Activated CD4-positive, alpha-beta T cell treated with anti-CD3 and anti-CD28 coated beads for 24 hours (primary cell): ENCODE data around the gene CYYR1.

Experiments used
- DNase-seq, 2 donors: peaks; one replicate each; pipeline ENCODE4 v3.0.0-alpha.2; 2020; ENCODE audit warnings: low read depth in 2 of 2

Gene CYYR1

DNA sequence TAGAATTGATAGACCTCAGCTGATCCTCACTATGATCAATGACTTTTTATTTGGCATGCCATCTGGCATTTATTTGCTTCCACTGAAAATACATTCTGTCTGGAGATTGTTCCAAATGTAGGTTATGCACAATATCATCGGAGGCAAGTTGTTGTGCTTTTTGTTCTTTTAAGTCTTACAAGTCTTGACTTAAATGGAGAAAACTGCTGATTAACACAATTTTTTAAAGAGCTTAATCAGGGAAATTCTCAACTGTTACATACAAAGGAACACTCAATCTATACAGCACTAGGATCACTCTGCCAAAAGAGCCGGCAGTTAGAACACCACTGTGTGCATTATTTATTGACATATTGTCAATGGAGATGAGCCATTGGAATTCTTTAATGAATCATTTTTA lies 19.2 kb downstream of the CYYR1 start:
- DNase-seq = no peak

DNA sequence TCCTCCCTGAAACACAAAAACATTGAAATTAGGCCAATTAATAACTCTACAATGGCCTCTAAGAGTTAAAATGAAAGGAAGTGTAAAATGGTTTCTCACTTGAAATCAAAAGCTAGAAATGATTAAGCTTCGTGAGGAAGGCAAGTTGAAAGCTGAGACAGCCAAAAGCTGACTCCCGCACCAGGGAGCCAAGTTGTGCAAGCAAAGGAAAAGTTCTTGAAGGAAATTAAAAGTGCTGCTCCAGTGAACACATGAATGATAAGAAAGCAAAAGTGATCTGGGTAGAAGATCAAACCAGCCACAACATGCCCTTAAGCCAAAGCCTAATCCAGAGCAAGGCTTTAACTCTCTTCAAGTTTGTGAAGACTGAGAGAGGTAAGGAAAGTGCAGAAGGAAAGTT lies 22.8 kb downstream of the CYYR1 start:
- DNase-seq = no peak

DNA sequence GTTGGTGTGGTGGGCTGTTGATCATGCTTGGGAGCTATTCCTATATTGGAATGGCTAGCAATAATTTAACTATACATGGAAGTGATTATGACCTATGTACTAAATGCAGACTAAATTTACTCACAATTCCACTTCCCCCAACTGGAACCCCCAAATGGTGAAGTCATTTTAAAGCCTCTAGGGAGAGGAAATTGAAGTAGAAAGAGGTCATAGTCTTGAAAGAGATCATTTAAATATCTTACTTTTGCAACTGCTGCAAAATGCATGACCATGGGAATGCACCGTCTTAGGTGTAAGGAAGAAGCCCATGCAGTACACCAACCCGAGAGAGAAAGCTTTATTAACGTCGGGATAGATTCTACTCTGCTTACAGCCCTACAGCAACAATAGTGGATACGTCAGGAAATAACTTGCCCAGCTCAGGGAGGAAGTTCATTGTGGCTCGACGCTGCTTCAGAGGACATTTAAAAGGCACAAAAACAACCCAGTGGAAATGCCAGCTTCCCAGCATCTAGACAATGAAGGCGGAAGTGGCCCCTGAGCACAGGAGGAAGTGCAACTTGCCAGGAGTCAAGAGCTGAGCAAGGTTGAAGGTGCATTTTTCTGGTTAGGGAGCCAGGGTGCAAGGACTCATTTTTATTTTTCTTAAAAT lies 26.5 kb downstream of the CYYR1 start:
- no peak for DNase-seq

DNA sequence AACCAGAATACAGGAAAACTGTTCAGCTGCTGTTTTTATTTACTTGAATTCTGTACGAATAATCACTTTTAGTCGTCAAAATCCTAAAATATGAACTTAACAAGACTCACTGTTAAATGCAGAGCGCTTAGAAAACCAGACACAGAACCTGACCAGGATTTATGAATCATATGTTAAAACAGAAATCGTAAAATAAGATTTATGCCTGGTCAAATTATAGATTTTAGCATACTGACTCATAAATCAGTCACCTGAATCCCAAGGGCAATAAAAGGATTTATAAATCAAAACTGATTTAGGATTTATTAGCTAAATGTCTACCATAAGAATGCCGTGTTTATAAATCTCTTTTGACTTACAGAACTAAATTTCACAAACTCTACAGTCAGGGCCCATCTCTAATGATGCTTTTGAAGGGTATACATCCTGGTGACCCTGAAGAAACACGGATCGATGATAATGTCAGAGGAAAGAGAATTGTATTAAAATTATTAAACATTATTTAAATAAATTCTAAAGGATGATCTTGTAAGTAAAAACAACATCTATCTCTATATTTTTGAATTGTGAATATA lies 28.8 kb downstream of the CYYR1 start:
- no peak for DNase-seq

DNA sequence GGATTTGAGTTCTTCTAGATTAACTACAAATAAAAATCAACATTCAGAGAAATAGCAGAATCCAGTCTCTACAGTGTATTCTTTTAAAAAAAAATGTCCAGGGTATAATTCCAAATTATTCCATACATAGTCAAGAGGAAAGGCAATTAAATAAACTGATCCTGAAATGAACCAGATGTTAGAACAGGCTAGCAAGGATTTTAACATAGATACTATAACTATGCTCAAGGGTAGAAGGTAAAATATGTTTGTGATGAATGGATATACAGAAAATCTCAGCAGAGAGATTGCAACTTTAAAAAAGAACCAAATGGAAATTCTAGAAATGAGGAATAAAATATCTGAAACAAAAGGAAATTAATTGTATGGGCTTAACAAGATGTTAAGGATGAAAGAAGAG lies 32.4 kb downstream of the CYYR1 start:
- no peak for DNase-seq

DNA sequence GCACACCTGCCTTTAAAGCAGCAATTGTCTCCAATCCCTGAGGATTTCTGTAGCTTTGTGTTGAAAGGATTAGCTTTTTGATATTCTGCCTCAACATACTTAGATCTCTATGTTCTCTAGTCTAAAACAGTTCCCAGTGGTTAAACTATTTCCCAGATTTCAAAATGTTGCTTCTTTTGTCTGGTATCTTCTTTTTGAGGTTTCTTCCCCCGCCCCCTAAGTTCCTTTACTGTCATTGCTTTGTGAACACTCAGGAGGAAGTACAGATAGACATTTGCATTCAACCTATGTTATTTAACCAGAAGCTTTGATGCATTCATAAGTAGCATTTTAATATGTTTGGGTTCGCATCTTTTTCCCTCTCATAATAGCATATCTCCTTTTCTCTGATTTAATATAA lies 33.5 kb downstream of the CYYR1 start:
- DNase-seq = no peak

DNA sequence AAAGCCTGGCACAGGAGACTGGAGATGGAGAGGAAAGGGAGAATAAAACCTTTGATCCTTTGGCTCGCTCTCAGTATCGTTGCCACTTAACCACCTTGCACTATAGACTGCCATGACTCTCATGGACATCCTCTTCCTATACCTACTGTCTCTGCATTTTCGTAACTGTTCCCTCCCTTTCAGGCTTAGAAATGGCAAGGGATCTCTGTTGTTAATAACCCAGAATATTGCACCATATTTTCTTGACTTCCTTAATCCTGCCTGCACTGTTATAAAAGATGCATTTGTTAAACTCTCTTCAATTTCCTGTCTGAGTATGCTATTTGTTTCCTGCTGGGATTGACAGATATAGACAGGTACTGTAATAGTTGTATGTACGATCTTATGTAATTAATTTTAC lies 38.6 kb downstream of the CYYR1 start:
- no peak for DNase-seq

DNA sequence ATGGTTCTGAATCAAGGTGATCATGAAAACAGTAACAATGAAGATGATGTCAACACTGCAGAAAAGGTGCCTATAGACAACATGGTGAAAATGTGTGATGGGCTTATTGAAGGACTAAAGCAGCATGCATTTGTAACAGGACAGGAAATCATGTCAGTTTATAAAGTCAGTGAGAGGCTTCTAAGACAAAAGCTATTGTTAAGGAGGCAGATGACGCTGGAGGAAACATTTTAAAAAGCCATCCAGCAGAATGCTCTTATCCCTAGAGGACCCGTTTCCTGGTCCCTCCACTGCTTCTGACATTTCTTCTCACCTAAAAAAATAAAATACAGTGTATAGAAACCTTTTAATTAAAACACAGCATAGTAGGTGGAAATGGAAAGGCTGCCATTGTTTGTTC lies 40.9 kb downstream of the CYYR1 start:
- no peak for DNase-seq

DNA sequence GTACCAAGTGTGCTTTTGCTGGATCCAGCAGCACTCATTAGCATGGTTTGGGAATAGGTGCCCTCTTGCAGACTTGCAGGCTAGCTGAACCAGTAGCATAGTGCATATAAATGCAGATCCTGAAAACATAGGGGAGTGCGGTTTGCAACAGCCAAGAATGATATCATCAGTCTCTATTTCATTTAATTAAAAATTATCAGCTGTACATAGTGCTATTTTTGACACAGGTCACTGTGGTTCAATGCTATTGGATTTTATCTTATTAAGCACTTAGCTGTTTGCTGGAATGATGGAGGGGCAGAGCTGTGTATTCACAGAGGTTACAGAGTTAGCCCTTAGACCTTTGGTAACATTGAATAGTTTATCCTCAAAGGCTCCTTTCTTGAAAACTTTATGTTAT lies 43.6 kb downstream of the CYYR1 start:
- no peak for DNase-seq

DNA sequence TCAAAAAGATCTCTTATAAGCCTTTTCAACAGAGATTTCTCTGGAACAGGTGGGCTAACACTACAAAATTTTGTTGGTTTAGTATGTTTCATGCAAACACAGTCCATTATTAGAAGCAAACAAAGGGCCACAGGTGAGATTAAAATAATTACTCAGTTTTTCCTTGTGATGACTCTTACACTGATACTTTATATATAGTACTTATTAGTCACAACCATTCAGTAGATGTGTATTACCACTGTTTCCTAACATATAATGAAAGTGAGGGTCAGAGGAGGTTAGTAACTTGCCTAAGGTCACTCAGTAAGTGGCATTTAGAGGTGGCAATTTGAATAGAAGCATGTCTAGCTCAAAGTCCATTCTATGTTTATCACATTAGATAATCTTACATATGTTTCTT lies 44.2 kb downstream of the CYYR1 start:
- no peak for DNase-seq

DNA sequence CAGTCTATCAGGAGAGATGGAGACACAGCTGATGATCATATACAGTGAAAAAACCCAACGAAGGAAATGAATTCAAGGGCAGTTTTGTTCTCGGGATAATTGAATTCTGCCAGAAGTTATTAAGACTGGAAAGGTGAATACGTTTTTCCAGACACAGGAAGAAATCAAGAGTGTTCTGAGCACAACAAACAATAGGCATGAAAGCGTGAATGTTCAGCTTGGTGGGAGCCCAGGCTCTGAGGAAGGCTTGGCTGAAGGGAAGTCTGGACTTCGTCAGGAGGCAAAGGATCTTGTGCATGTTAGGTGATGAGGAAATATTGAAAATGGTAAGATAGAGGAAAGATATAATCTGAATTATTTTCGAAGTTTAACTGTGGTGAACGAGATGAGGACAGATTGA lies 50.4 kb downstream of the CYYR1 start:
- no peak for DNase-seq

DNA sequence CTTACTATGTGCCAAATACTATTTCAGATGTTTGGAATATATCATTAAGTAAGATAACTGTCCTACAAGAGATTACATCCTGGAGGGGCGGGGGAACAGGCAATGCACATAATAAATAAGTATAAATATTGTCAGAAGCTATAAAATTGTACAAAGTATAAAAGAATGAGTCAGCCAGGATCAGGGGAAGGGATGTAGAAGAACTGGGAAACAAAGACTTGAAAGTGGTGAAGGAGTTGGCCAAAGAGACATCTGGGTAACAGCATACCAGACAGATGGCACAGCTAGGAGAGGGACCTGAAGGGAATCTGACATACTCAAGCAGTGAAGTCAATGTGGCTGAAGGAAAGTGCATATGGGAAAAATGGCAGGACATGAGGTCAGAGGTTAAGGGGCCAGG lies 53.9 kb downstream of the CYYR1 start:
- DNase-seq = no peak

DNA sequence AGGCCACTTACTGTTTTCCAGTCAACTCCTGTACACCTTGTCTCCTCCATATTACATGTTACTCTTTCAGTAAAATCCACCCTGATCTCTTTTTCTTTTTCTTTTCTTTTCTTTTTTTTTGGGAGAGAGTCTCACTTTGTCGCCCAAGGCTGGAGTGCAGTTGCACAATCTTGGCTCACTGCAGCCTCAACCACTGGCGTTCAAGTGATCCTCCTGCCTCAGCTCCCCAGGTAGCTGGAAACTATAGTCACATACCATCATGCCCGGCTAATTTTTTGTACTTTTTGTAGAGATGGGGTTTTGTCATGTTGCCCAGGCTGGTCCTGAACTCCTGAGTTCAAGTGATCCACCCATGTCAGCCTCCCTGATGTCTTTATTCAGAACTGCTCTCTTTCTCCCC lies 57.8 kb downstream of the CYYR1 start:
- no peak for DNase-seq

DNA sequence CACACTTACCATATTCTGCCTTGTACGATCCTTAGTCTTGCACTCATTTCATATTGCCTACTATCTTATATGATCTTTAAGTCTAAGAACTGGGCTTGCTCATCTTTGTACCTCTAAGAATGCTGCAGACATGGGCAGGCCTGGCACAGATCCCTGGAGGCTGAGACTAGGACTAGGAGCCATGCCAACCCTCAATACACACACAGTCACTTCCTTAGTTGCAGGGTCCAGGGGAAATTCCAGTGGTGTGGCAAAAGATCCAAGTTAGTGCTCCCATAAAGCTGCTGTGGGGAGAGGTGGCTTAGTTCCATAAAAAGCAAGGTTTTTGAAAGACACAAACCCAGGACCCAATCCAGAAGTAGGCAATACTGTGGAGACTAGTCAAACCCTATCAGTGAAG lies 59.9 kb downstream of the CYYR1 start:
- DNase-seq = no peak

DNA sequence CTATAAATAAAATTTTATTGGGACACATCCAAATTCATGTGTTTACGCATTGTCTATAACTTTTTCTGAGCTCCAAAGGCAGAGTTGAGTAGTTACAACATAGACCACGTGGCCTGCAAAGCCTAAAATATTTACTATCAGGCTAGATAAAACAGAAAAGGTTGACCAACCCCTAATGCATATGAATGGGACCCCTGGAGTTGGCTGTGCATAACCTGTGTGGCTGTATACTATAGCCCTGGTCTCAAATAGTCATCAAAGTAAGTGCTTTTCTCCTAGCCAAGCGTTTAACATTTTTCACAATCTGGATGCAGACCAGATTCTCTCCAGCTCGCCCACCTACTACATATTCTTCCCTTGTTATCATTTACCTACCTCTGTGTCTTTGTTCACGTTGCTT lies 60.4 kb downstream of the CYYR1 start:
- DNase-seq = no peak

DNA sequence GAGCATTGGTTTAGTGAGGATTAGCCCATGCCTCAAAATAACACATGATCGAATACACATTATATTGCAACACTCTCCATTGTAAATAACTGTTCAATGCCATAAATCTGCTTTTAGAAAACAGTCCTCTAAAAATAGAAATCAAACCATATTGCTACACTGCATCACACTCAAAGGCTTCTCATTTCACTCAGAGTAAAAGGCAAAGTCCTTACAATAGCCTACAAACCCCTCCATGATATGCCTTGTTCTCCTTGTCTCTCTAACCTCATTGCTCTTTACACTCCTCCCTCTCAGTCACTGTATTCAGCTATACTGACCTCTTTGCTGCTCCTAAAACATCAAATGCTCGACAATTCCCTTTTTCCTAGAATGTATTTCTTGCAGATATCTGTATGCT lies 64.2 kb downstream of the CYYR1 start:
- DNase-seq = no peak

DNA sequence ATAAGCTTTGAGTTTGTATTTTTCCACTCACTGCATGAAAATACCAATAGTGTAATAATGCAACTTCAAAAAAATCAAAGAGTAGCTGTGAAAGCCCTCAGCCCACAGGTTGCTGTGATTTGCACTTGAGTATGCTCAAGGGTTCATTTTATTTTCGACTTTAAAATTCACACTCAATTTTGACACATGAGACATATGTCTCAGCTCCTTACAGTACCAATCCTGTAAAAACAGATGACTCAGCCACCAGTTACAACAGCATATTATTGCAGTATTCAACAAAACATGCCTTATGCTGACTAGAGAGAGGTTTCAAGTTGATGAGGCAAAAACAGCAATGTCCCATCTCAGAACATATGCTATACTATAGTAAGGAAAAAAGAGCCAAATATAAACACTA lies 66.1 kb downstream of the CYYR1 start:
- DNase-seq = no peak

DNA sequence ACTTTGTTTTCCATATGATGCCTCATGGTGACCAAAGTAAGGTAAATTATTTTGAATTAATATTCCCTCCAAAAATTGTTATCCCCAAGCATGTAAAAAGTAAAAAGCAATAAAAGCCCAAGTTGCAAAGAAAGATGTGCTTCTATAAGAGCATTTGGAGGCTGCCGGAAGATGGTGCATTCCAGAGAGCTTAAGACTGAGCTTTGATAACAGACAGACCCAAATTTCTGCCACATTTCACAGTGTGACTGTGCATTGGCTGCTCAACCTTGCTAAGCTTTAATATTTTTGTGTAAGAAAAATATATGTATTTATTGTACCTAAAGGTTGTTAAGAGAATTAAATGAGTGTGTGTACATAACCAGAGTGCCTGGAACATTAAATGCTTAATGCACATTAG lies 67.9 kb downstream of the CYYR1 start:
- DNase-seq = no peak

DNA sequence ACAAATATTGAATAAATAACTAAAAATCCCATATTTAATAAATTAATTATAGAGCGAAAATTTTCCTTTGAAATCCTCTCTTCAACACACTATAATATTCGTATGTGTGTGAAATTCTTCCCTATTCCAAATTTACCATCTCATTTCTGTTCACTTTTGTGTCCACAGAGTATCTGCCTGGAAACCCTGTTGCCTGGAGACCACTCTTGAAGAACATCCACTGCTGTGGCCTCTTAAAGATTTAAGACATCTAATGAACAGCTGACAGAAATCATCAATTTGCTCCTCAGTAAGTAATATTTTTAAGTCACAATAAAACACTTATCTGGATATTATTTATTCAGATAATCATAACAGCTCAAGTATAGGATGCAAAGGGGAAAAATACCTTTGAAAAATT lies 69.7 kb downstream of the CYYR1 start:
- DNase-seq = no peak

DNA sequence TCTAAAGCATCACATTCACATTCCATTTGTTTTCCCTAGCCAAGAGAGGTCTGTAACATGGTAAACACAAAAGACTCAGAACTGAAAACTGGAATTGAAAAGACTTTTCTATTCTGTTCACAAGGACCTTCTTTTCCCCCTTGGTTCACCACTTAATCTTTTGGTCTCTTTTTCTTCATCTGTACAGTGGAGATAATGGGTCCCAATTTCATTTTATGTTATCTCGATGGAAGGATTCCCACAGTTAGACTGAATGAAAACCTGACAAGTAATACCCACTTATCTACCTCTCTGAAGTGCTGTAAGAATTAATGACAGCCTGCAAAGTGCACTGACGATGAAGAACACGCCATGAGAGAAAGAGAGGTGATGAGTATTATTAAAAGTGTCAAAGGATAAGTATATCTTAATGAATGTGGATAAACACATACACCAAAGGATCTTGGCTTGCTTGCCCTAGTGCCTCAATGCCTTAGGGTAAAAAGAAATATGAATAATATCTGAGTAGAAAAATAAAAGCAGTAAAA lies 71.5 kb downstream of the CYYR1 start:
- no peak for DNase-seq

DNA sequence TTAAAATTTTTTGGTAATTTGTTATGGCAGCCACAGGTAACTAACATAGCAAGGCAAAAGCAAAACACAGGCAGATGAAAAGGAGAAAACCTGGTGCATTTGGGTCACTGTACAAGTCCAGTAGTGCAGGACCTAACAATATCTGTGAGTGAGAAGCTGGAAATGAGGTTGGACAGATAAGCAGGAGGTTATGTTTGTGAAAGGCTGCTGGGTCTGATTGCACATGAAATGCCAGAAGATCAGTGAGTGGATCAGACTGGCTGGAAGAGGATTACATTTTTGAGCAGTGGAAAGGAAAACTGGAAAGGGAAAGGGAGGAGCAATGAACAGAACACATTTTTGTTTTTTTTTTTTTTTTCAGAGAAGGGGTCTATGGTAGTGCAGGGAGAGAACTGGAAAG lies 73.6 kb downstream of the CYYR1 start:
- DNase-seq = no peak

DNA sequence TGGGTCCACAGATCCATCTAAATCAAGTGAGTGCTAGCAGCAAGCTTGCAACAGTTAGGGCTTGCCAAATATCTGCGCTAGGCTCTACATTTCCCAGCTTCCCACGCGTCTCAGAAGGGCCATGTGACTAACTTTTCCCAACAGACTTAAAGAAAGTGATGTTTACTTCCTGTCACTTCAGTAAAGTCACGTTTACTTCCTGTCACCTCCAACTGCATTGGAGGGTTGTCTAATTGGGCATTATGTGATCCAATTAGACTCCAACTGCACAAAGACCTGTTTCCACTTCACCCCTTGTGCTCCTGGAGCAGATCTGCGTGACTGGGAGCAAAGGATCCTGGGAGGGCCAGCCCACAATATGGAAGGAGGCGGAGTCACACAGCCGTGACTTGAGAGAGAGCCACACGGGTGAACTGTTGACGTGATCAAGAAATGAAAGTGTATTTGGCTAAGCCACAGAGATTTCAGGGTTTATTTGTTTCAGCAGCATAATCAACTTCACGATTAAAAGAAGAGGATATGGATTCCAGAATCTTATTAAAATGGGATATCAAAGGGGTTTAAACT lies 77.7 kb downstream of the CYYR1 start:
- no peak for DNase-seq

DNA sequence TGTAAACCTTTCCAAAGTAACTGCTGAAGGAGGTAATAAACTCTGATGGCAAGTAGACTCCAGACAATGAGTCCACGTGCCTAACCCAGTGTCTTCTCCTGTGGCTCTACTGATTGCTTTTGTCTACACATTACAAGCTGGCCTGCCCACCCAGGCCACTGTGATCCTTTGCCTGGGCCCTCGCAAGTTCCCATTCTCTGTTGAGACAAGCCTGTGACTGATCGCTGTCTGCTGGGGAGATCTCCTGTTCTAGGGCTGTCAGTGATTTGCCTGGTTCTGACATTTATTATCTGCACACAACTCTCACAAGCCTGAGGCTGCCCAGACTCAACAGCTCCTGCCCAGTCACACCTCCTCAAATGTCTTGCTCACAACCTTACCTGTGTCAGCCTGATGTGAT lies 81.4 kb downstream of the CYYR1 start:
- no peak for DNase-seq

DNA sequence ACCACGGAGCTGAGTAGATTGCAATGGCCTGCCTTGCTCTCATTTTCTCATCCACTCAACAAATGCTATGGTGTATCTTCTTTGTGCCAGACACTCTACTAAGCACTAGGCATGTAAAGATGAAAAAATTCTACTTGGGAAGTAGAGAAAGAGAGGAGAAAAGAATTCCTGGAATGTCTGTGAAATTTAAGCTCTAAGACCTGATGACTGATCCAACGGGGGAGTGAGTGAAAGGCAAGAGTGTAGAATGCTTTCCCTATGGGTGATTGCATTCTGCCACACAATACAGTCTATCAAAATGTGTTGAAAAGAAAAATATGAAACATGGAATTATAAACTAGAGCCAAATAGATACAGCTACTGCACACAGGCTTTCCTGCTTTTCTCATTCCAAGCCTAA lies 82.3 kb downstream of the CYYR1 start:
- no peak for DNase-seq
